Type B pancreatic cell (in vitro differentiated cells): ENCODE results near the gene LMNB1. TPM values are rescaled to one million over a fixed set of nuclear protein-coding genes. Genes with fewer than 3 reads are reported as not detected.

Experiments used
- DNase-seq: peaks from one replicate; pipeline ENCODE4 v3.0.0; 2021; ENCODE audit warnings: mixed read lengths; ENCODE audit not compliant: unreplicated experiment; ENCODE audit errors: extremely low spot score
- H3K27ac Mint-ChIP-seq: 2 replicates; pipeline ENCODE4 v1.8.0; 2021; ENCODE audit warnings: mild to moderate bottlenecking, mixed read lengths
- H3K27me3 Mint-ChIP-seq: 2 replicates; pipeline ENCODE4 v1.8.0; 2021; ENCODE audit warnings: mixed read lengths
- H3K36me3 Mint-ChIP-seq: 2 replicates; pipeline ENCODE4 v1.8.0; 2021; ENCODE audit warnings: mixed read lengths
- H3K4me1 Mint-ChIP-seq: one replicate; pipeline ENCODE4 v1.8.0; 2021; ENCODE audit warnings: mixed read lengths; ENCODE audit not compliant: unreplicated experiment
- H3K4me3 Mint-ChIP-seq: 2 replicates; pipeline ENCODE4 v1.8.0; 2021; ENCODE audit warnings: mild to moderate bottlenecking, mixed read lengths
- H3K9me3 Mint-ChIP-seq: 2 replicates; pipeline ENCODE4 v1.8.0; 2021; ENCODE audit warnings: mixed read lengths
- total RNA-seq: library from RNA; stranded (reverse); gene quantifications from 2 replicates; pipeline ENCODE4 v1.2.1, GENCODE V29; 2021; ENCODE audit warnings: low replicate concordance
- TF ChIP-seq, protein P1 (sequence below): fragments of 200-600 bp; sonication (generic); conservative IDR thresholded peaks from 2 replicates; pipeline ENCODE4 v1.5.0; 2021; ENCODE audit warnings: antibody characterized with exemption, mild to moderate bottlenecking

LMNB1 gene
- total RNA-seq, 1 donor from 2014 or later: 149 TPM

DNA sequence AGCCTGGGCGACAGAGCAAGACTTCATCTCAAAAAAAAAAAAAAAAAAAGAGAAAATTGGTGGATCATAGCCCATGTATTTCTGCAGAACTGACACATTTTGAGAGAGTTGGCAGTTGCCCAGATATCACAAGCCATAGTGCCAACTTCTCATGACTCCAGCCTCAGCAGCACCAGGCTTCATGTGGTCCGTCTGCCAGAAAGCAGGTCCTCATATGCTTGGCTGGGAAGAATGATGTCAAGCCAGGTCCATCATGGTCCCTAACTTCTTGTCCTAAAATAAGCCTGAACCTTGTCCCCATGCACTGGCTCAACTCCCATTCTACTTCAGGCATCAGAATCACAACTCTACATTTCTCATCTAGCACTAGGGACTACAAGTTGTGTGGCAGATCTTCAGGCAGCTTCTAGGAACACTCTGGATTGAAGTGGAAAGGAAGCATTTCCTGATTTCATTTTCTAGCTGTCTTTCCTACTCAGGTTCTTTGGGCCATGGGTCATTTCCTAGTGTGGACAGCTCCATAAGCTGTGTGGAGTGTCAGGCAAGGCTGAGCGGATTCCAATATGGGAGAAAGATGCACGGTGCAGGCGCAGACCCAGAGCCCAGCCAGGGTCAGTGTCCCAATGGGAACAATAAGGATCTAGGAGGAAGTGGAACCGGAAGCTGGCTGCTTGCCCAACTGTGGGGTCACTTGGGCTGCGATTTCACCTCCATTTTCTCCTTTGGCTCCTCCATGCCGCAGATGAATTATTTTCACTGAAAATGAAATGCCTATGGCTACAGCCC lies 90.1 kb downstream of the LMNB1 start:
- no peak overlapping the region for H3K4me3 Mint-ChIP-seq
- DNase-seq: no peak
- H3K36me3 Mint-ChIP-seq: peaks cover 8% of the 10 kb centered on the region
- H3K27ac Mint-ChIP-seq: no peak overlapping the region
- H3K4me1 Mint-ChIP-seq: peaks cover 17% of the 10 kb centered on the region
- peaks cover 15% of the 10 kb centered on the region for H3K27me3 Mint-ChIP-seq
- TF ChIP-seq, protein P1, sequence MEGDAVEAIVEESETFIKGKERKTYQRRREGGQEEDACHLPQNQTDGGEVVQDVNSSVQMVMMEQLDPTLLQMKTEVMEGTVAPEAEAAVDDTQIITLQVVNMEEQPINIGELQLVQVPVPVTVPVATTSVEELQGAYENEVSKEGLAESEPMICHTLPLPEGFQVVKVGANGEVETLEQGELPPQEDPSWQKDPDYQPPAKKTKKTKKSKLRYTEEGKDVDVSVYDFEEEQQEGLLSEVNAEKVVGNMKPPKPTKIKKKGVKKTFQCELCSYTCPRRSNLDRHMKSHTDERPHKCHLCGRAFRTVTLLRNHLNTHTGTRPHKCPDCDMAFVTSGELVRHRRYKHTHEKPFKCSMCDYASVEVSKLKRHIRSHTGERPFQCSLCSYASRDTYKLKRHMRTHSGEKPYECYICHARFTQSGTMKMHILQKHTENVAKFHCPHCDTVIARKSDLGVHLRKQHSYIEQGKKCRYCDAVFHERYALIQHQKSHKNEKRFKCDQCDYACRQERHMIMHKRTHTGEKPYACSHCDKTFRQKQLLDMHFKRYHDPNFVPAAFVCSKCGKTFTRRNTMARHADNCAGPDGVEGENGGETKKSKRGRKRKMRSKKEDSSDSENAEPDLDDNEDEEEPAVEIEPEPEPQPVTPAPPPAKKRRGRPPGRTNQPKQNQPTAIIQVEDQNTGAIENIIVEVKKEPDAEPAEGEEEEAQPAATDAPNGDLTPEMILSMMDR: no peak
- no peaks in the 10 kb centered on the region for H3K9me3 Mint-ChIP-seq

DNA sequence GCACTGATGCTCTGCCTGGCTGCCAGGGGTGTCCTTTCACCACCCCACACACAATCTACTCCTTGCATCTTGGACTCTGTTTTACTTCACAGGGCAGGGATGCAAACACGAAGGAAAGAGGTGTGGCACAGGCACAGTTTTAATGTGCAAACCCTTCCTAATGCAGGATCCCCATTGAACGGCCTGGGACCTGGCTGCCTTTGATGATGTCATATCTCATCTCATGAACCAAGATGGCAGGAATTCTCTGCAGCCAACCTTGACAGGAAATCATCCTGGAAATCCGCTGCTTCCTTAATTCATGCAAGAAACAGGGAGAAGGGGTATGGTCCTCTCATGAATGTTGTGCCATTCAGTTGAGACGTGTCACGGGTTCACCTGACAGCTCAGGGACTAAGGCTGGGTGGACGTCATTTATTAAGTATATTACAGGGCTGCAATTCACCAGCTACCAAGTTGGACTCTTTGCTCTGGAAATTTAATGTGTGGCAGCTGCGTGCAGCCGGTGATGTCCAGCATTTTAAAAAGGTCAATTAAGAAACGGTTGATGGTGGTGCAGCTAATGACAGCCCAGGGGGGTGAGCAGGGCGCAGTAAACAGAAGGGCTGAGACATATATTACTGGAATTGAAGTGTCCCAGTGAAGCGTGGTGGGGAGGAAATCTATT lies 91.5 kb downstream of the LMNB1 start:
- no peak for DNase-seq
- Mint-ChIP-seq H3K27me3 (peaks cover 15% of the 10 kb centered on the region), H3K36me3 (peaks cover 8% of the 10 kb centered on the region), H3K27ac (no peak overlapping the region), H3K4me3 (peak overlapping the region; percentile 80), H3K4me1 (peaks cover 17% of the 10 kb centered on the region), H3K9me3 (no peaks in the 10 kb centered on the region)
- TF ChIP-seq, protein P1: no peak

DNA sequence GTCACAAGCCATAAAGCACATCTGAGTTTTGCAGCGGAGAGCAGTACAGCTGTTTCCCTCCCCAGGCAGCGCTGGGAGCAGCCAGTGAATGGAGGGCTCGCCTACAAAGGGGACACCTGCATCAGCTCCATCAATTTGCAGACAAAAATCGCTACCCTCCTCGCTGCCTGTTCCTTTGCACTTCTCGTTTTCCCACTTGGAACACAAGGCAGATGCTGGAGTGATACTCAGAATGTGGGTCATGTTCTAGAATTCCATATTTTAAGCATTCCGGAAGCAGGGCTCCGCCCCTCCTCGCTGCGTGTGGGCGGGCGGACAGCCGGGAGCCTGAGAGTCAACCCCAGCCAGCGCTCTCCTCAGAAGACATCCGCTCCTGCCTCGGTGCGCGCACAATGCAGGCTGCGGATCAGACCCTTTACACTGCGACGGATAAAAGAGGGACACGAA lies 92.1 kb downstream of the LMNB1 start:
- Mint-ChIP-seq H3K4me3 (peak overlapping the region; percentile 80), H3K27me3 (peaks cover 15% of the 10 kb centered on the region), H3K9me3 (no peaks in the 10 kb centered on the region), H3K36me3 (peaks cover 8% of the 10 kb centered on the region), H3K4me1 (peaks cover 17% of the 10 kb centered on the region), H3K27ac (peak overlapping the region; percentile 30)
- no peak for DNase-seq
- TF ChIP-seq, protein P1: no peak

DNA sequence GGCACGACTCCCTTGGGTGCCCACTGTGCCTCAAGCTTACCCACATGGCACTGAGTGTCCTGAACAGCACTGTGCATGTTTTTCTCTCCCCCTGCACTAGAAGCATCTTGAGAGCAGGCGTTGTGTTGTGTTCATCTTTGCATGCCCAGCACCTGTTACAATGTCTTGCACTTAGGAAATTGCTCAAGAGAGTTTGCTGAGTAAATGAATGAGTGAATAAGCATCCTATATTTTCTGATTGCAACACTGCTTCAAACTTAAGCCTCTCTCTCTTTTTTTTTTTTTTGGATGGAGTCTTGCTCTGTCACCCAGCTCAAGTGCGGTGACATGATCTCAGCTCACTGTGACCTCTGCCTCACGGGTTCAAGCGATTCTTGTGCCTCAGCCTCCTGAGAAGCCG lies 94.5 kb downstream of the LMNB1 start:
- Mint-ChIP-seq H3K27me3 (peaks cover 18% of the 10 kb centered on the region), H3K4me1 (peaks cover 35% of the 10 kb centered on the region), H3K4me3 (no peak overlapping the region), H3K27ac (no peak overlapping the region), H3K36me3 (peaks cover 8% of the 10 kb centered on the region), H3K9me3 (no peaks in the 10 kb centered on the region)
- DNase-seq: no peak
- TF ChIP-seq, protein P1: no peak

DNA sequence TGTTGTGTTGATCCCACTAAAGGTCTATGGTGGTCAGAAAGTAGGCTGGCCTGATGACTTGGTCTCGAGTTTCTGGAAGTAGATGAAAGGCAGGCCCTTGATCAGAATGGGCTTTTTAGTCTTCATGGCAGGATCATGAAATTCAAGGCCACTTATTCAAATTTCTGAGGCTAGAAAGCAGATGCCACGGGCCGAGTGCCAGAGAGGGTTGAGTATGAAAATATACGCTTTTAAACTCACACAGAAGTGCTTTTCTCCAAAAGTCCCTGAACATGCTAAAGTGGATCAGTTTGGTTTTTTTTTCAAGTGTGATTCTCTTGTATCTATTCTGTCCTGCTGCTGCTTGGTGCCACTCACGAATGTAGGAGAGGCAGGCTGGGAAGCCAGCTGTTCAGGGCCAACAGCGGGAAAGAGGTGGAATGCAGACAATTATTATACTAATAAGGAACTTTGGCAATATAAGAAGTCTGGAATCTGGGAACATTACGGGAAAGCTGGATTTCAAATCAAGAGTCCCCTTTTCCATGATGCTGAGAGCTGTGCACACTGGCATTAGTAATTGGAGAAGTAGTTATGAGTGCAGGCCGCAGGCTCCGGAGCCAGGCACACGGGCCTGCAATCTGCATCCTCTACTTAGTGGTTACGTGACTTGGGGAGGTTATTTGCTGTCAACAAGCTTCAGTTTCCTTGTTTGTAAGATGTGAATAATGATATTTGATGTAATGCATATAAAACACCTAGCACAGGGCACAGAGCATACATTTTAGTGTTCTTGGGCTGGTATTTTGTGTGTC lies 95.8 kb downstream of the LMNB1 start:
- peaks cover 8% of the 10 kb centered on the region for H3K36me3 Mint-ChIP-seq
- TF ChIP-seq, protein P1: no peak
- peaks cover 18% of the 10 kb centered on the region for H3K27me3 Mint-ChIP-seq

More for the DNA sequence above, 95.8 kb downstream of the LMNB1 start:
- H3K9me3 Mint-ChIP-seq: no peaks in the 10 kb centered on the region
- no peak overlapping the region for H3K27ac Mint-ChIP-seq
- DNase-seq: no peak
- H3K4me1 Mint-ChIP-seq: peaks cover 42% of the 10 kb centered on the region
- H3K4me3 Mint-ChIP-seq: no peak overlapping the region
